Measurements from ENCODE around the gene BICRAL.
"Not testable (repeated sequence)": the region's sequence is repeated elsewhere in the genome, so short reads cannot be mapped to it uniquely, and the experiment has no call there.

The BICRAL gene

GRCh38 chr6:42891199-42891722 is 109.4 kb downstream of the BICRAL start:
- TF ChIP-seq CTCF (IDR thresholded peaks at IDR 0.05; ENCODE audit: insufficient read depth, missing control alignments) = no peak
- FAIRE-seq (no peak), DNase-seq (ENCODE audit: insufficient read length, low spot score) (no peak)

GRCh38 chr6:42894041-42894828 is 112.4 kb downstream of the BICRAL start:
- not testable (repeated sequence) for FAIRE-seq; DNase-seq (ENCODE audit: insufficient read length, low spot score)

- no peak for FAIRE-seq
- DNase-seq (ENCODE audit: insufficient read length, low spot score) = no peak
- no peak for TF ChIP-seq CTCF (IDR thresholded peaks at IDR 0.05; ENCODE audit: insufficient read depth, missing control alignments)
Observed at GRCh38 chr6:42896178-42896719, 114.4 kb downstream of the BICRAL start.

DNA sequence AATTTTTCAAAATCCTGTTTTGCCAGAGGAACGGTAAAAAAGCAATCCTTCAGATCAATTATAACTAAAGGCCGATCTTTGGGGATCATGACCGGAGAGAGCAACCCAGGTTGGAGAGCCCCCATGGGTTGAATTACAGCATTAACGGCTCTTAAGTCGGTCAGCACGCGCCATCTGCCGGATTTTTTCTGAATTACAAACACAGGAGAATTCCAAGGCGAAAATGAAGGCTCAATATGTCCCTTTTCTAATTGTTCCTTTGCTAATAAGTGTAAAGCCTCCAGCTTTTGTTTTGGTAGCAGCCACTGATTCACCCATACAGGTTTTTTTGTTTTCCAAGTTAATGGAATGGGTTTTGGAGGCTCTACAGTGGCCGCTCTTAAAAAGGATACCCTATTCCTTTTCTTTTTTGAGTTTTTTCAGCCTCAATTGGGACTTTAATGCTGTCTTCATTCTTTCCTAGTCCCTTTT is 117.1 kb downstream of the BICRAL start:
- no peak for FAIRE-seq
- TF ChIP-seq CTCF (IDR thresholded peaks at IDR 0.05; ENCODE audit: insufficient read depth, missing control alignments) = peak; percentile 76
- no peak for DNase-seq (ENCODE audit: insufficient read length, low spot score)

- TF ChIP-seq CTCF (IDR thresholded peaks at IDR 0.05; ENCODE audit: insufficient read depth, missing control alignments) = no peak
- no peak for FAIRE-seq
- DNase-seq (ENCODE audit: insufficient read length, low spot score) = no peak
Observed at GRCh38 chr6:42899871-42900270, 118.0 kb downstream of the BICRAL start.

- no peak for FAIRE-seq
- no peak for DNase-seq (ENCODE audit: insufficient read length, low spot score)
- TF ChIP-seq CTCF (IDR thresholded peaks at IDR 0.05; ENCODE audit: insufficient read depth, missing control alignments) = peak; percentile 98
Observed at GRCh38 chr6:42901538-42901957, 119.7 kb downstream of the BICRAL start.

DNA sequence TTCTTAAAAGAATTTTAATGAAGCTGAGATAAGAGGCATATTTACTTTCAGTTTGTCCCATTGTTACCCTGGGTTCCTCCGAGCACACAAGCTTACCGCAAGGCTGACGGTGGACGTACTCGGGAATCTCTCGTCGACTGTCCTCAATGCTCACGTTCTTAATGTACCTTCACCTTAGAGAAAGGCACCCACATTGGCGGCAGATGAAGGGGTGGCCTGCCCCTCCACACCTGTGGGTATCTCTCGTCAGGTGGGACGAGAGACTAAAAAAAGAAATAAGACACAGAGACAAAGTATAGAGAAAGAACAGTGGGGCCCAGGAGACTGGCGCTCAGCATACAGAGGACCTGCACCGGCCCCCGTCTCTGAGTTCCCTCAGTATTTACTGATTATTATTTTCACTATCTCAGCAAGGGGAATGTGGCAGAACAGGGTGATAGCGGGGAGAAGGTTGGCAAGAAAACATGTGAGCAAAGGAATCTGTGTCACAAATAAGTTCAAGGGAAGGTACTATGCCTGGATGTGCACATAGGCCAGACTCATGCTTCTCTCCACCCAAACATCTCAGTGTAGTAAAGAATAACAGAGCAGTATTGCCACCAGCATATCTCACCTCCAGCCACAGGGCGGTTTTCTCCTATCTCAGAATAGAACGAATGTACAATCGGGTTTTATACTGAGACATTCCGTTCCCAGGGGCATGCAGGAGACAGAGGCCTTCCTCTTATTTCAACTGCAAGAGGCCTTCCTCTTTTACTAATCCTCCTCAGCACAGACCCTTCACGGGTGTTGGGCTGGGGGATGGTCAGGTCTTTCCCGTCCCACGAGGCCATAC is 120.8 kb downstream of the BICRAL start:
- FAIRE-seq; DNase-seq (ENCODE audit: insufficient read length, low spot score): not testable (repeated sequence)

All from D721Med (cell line).